ENCODE measurements around the gene KLF1. TPM values are rescaled to one million over a fixed set of nuclear protein-coding genes. Genes with fewer than 3 reads are reported as not detected.

KLF1 gene
- polyA plus RNA-seq, 1 of the 3 experiments (the other 2 are of a cell fraction): not detected

DNA sequence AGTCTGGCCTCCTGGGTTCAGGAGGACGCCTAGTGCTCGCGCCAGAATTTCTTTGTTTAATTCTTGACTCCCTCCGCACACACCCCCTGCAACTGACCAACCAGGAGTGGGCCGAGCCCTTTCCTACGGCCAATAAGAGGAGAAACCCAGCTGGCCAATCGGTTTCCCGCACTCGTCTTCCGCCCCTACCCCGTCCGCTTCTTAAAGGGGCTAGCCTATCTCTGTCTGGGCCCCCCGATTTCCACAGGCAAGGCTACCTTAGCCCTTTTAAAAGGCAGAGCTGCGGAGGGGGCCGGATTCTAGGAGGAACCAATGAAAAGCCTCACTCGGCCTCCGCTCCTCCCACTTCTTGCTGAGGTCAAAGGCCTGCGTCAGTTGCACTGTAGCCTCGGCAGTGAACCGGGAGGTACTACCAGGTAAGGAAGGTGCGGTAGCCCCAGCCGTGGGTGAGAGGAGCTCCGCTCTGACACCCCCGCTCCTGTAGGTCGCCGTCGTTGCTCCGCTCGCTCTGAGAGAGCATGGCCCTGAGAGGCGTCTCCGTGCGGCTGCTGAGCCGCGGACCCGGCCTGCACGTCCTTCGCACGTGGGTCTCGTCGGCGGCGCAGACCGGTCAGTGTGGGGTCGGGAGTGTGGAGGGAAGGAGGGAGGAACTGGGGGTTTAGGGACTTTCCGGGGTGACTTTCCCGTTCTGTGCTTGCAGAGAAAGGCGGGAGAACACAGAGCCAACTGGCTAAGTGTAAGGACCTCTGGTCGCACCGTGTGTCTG is 4.0 kb upstream of the KLF1 start, which contains the start of gene GCDH:
Gene GCDH (plus strand): TSS at position 374 of the 766 bp plus-strand sequence. CDS start 145 bp downstream, at position 519.
- peak; percentile 96 for DNase-seq
- WGBS (ENCODE audit: low lambda C conversion rate): 0% methylated on average over 19 of the region's 49 CpGs
- H3K9me2 ChIP-seq: no peaks in the 10 kb centered on the region
- no peaks in the 10 kb centered on the region; the same call in 1 of the 2 replicates for H3K27me3 ChIP-seq (ENCODE audit: insufficient read depth)
- peaks cover 5 to 6% of the 10 kb centered on the region in 2 experiments for H3K36me3 ChIP-seq (replicated peaks in 1 of 2; ENCODE audit: control insufficient read depth in 1 of 2, insufficient read depth in 2 of 2, low read length in 1 of 2)
- peak within 1 kb of the TSS; percentile 80 to 84 for H3K4me3 ChIP-seq (ENCODE audit: low read depth in 2 of 2, low read length in 1 of 2)
- peaks cover 13% of the 10 kb centered on the region for H3K79me2 ChIP-seq (ENCODE audit: insufficient read depth)
- H3K27ac ChIP-seq (ENCODE audit: low read depth in 2 of 2, low read length in 1 of 2): no peak within 1 kb of the TSS
- peak within 1 kb of the TSS; percentile 72 for H2AFZ ChIP-seq (ENCODE audit: low read depth)
- peaks cover 4% of the 10 kb centered on the region for H3F3A ChIP-seq (replicated peaks; ENCODE audit: insufficient read depth)
- peak within 1 kb of the TSS; percentile 60; the same call in 1 of the 2 replicates for H3K9ac ChIP-seq
- H3K4me1 ChIP-seq (ENCODE audit: control insufficient read depth in 1 of 2, insufficient read depth in 2 of 2, low read depth in 1 of 2, low read length in 1 of 2): peaks cover 6 to 8% of the 10 kb centered on the region in 2 experiments; a peak in 2 of 4 replicates
- H3K9me3 ChIP-seq: no peaks in the 10 kb centered on the region
- POLR2A ChIA-PET: interaction anchor here (0.5 to 2.3 kb wide), 19 partner anchors 9 to 262 kb away, joined by 3 to 21 read pairs (median 4); partner anchors contain the start of genes CALR, DNASE2, FARSA and JUNB
- peak within 1 kb of the TSS; percentile 99 for H3K4me2 ChIP-seq
- CTCF ChIA-PET: interaction anchor here (1.0 to 2.7 kb wide), 11 partner anchors 10 to 84 kb away, joined by 3 to 13 read pairs (median 3); partner anchors contain the start of genes DNASE2 and RNASEH2A
- no peaks in the 10 kb centered on the region for H4K20me1 ChIP-seq (ENCODE audit: insufficient read depth)
- TF ChIP-seq FOSL2 (IDR thresholded peaks at IDR 0.05; ENCODE audit: borderline replicate concordance, low read depth): no peak
- TF ChIP-seq TCF12 (IDR thresholded peaks at IDR 0.05): no peak
- peak; percentile 95 for TF ChIP-seq MXI1 (IDR thresholded peaks at IDR 0.05; ENCODE audit: low read depth, low read length)
- no peak for TF ChIP-seq JUND (IDR thresholded peaks at IDR 0.05)
- no peak for TF ChIP-seq RCOR1 (IDR thresholded peaks at IDR 0.05; ENCODE audit: low read length)
- 0 out of 2 replicates have a peak, but pooled peaks have one; percentile 16 for TF ChIP-seq SIN3A (IDR thresholded peaks at IDR 0.05; ENCODE audit: borderline replicate concordance, low read depth, low read length)
- no peak for TF ChIP-seq MEF2A (IDR thresholded peaks at IDR 0.05; ENCODE audit: borderline replicate concordance, low read depth)
- TF ChIP-seq, protein P1, sequence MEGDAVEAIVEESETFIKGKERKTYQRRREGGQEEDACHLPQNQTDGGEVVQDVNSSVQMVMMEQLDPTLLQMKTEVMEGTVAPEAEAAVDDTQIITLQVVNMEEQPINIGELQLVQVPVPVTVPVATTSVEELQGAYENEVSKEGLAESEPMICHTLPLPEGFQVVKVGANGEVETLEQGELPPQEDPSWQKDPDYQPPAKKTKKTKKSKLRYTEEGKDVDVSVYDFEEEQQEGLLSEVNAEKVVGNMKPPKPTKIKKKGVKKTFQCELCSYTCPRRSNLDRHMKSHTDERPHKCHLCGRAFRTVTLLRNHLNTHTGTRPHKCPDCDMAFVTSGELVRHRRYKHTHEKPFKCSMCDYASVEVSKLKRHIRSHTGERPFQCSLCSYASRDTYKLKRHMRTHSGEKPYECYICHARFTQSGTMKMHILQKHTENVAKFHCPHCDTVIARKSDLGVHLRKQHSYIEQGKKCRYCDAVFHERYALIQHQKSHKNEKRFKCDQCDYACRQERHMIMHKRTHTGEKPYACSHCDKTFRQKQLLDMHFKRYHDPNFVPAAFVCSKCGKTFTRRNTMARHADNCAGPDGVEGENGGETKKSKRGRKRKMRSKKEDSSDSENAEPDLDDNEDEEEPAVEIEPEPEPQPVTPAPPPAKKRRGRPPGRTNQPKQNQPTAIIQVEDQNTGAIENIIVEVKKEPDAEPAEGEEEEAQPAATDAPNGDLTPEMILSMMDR (IDR thresholded peaks at IDR 0.05): no peak
- TF ChIP-seq RXRA (IDR thresholded peaks at IDR 0.05; ENCODE audit: borderline replicate concordance, low read depth): no peak
- peak; percentile 82 for TF ChIP-seq ELF1 (IDR thresholded peaks at IDR 0.05)
- TF ChIP-seq, protein P2, sequence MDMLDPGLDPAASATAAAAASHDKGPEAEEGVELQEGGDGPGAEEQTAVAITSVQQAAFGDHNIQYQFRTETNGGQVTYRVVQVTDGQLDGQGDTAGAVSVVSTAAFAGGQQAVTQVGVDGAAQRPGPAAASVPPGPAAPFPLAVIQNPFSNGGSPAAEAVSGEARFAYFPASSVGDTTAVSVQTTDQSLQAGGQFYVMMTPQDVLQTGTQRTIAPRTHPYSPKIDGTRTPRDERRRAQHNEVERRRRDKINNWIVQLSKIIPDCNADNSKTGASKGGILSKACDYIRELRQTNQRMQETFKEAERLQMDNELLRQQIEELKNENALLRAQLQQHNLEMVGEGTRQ (IDR thresholded peaks at IDR 0.05; ENCODE audit: borderline replicate concordance, low read depth, low read length): no peak
- TF ChIP-seq, protein P3, sequence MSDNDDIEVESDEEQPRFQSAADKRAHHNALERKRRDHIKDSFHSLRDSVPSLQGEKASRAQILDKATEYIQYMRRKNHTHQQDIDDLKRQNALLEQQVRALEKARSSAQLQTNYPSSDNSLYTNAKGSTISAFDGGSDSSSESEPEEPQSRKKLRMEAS (IDR thresholded peaks at IDR 0.05; ENCODE audit: low read depth): peak; percentile 90
- no peak for TF ChIP-seq FOXM1 (IDR thresholded peaks at IDR 0.05; ENCODE audit: low read depth)
- 0 out of 2 replicates have a peak, but pooled peaks have one; percentile 17 for TF ChIP-seq GABPA (IDR thresholded peaks at IDR 0.05; ENCODE audit: low read depth)
- TF ChIP-seq CHD2 (IDR thresholded peaks at IDR 0.05; ENCODE audit: low read length, partially characterized antibody): peak; percentile 78
- no peak for TF ChIP-seq EP300 (IDR thresholded peaks at IDR 0.05; ENCODE audit: borderline replicate concordance in 1 of 2, low read depth in 1 of 2, low read length in 1 of 2)
- peak; percentile 76 for TF ChIP-seq RFX5 (IDR thresholded peaks at IDR 0.05; ENCODE audit: low read length)
- TF ChIP-seq, protein P4, sequence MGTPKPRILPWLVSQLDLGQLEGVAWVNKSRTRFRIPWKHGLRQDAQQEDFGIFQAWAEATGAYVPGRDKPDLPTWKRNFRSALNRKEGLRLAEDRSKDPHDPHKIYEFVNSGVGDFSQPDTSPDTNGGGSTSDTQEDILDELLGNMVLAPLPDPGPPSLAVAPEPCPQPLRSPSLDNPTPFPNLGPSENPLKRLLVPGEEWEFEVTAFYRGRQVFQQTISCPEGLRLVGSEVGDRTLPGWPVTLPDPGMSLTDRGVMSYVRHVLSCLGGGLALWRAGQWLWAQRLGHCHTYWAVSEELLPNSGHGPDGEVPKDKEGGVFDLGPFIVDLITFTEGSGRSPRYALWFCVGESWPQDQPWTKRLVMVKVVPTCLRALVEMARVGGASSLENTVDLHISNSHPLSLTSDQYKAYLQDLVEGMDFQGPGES (IDR thresholded peaks at IDR 0.05; ENCODE audit: low read depth, low read length): no peak; the same call in 1 of the 2 replicates
- TF ChIP-seq NRF1 (IDR thresholded peaks at IDR 0.05; ENCODE audit: low read depth, low read length): no peak
- TF ChIP-seq RAD21 (IDR thresholded peaks at IDR 0.05; ENCODE audit: low read length): no peak
- no peak for TF ChIP-seq FOXJ3 (CRISPR knock-in tag; IDR thresholded peaks at IDR 0.05)
- TF ChIP-seq YY1 (IDR thresholded peaks at IDR 0.05; ENCODE audit: low read depth): no peak
- TF ChIP-seq POLR2AphosphoS5 (IDR thresholded peaks at IDR 0.05; ENCODE audit: low read depth, low read length): peak; percentile 56
- TF ChIP-seq, protein P5, sequence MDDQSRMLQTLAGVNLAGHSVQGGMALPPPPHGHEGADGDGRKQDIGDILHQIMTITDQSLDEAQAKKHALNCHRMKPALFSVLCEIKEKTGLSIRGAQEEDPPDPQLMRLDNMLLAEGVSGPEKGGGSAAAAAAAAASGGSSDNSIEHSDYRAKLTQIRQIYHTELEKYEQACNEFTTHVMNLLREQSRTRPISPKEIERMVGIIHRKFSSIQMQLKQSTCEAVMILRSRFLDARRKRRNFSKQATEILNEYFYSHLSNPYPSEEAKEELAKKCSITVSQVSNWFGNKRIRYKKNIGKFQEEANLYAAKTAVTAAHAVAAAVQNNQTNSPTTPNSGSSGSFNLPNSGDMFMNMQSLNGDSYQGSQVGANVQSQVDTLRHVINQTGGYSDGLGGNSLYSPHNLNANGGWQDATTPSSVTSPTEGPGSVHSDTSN (IDR thresholded peaks at IDR 0.05): no peak
- TF ChIP-seq, protein P6, sequence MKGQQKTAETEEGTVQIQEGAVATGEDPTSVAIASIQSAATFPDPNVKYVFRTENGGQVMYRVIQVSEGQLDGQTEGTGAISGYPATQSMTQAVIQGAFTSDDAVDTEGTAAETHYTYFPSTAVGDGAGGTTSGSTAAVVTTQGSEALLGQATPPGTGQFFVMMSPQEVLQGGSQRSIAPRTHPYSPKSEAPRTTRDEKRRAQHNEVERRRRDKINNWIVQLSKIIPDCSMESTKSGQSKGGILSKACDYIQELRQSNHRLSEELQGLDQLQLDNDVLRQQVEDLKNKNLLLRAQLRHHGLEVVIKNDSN (IDR thresholded peaks at IDR 0.05; ENCODE audit: borderline replicate concordance, low read depth): no peak
- TF ChIP-seq, protein P7, sequence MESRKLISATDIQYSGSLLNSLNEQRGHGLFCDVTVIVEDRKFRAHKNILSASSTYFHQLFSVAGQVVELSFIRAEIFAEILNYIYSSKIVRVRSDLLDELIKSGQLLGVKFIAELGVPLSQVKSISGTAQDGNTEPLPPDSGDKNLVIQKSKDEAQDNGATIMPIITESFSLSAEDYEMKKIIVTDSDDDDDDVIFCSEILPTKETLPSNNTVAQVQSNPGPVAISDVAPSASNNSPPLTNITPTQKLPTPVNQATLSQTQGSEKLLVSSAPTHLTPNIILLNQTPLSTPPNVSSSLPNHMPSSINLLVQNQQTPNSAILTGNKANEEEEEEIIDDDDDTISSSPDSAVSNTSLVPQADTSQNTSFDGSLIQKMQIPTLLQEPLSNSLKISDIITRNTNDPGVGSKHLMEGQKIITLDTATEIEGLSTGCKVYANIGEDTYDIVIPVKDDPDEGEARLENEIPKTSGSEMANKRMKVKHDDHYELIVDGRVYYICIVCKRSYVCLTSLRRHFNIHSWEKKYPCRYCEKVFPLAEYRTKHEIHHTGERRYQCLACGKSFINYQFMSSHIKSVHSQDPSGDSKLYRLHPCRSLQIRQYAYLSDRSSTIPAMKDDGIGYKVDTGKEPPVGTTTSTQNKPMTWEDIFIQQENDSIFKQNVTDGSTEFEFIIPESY (IDR thresholded peaks at IDR 0.05; ENCODE audit: borderline replicate concordance, low read depth): no peak

All from SK-N-SH (cell line).